ENCODE measurements around the gene NRAS. TPM values are rescaled to one million over a fixed set of nuclear protein-coding genes. Genes with fewer than 3 reads are reported as not detected.

Gene NRAS
- 25.1 to 39.0 TPM (median 28.8 TPM) in 5 replicates for total RNA-seq (2022; extraction: Qiagen RNA extraction)

DNA sequence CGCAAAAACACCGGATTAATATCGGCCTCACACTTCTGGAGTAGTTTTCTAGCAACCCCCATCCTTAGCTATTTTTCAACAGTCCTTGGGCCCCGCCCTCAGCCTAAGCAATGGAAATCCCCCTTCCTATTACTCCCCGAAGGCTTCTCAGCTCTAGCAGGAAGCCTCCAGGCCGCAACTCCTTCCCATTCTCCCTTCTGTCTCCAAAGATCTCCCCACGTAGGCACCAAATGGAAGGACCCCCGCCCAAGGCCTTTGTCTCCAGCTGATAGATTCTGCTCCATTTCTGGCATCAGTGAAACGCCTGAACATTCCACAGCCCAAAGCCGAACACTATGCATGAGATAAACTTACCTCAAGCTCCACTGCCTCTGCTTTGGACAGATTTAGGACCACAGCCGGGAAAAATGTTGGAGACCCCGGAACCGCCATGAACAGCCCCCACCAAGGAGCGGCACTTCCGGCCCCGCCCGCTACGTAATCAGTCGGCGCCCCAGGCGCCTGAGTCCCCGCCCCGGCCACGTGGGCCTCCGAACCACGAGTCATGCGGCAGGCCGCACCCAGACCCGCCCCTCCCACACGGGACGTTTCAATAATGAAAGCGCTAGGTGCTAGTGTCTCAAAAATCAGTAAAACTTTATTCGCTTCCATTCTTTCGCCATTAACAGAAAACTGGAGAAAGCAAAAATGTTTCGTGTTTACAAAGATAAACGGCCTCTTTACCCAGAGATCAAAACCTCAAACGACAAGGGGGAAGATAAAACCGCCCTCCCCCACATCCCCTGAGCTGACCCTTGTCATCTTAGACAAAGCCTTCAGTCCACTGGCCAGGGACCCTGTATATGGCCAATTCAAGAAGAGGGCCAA is at the start of gene NRAS:
NRAS (minus strand) TSS at position 468 of the 867 bp plus-strand sequence. CDS start 611 bp downstream, outside the sequence.

GRCh38 chr1:114757455-114758255 is 41.1 kb upstream of the NRAS start, which contains the start of gene CSDE1:
Gene CSDE1 (minus strand): TSS chr1:114757984. CDS start chr1:114739890, 18,094 bp downstream.

GRCh38 chr1:114695430-114696058 is 21.0 kb downstream of the NRAS start, which contains the start of gene AMPD1:
Gene AMPD1 (minus strand): TSS chr1:114695546. CDS start chr1:114695471, 75 bp downstream.

GRCh38 chr1:114669562-114670082 is 46.9 kb downstream of the NRAS start, which contains the start of gene DENND2C:
Gene DENND2C (minus strand): TSS chr1:114670049. CDS start chr1:114625984, 44,065 bp downstream.

Other genes starting within 250 kb of the NRAS start
- gene TRIM33, start 205.6 kb downstream of the NRAS start, total RNA-seq (2022; extraction: Qiagen RNA extraction) = 10.4 to 13.0 TPM (median 11.7 TPM) in 5 replicates
- gene BCAS2, start 135.2 kb downstream of the NRAS start, total RNA-seq (2022; extraction: Qiagen RNA extraction) = 24.7 to 29.4 TPM (median 25.8 TPM) in 5 replicates
- gene DENND2C, start 46.7 kb downstream of the NRAS start, total RNA-seq (2022; extraction: Qiagen RNA extraction) = 0.28 to 0.47 TPM (median 0.37 TPM) in 5 replicates
- gene AMPD1, start 21.2 kb downstream of the NRAS start, total RNA-seq (2022; extraction: Qiagen RNA extraction) = not detected in 5 replicates
- gene CSDE1, start 41.2 kb upstream of the NRAS start, total RNA-seq (2022; extraction: Qiagen RNA extraction) = 116 to 177 TPM (median 130 TPM) in 5 replicates
- gene SIKE1, start 63.9 kb upstream of the NRAS start, total RNA-seq (2022; extraction: Qiagen RNA extraction) = 15.6 to 20.8 TPM (median 16.7 TPM) in 5 replicates
- gene SYCP1, start 138.1 kb upstream of the NRAS start, total RNA-seq (2022; extraction: Qiagen RNA extraction) = not detected in 5 replicates

Data from A549 treated with Hydrocortisone at 1 μM for 4 hours (cell line).